UCSD-AML1 (cell line): Measurements from ENCODE around the gene DPY30.

ENCODE experiments used
- DNase-seq: peaks from one replicate; lab custom pipeline; 2025; ENCODE audit not compliant: unreplicated experiment; lab: John Stamatoyannopoulos, UW

The DPY30 gene

GRCh38 chr2:32010280-32010669 lies 29.3 kb downstream of the DPY30 start:
- peak; percentile 85 for DNase-seq

DNA sequence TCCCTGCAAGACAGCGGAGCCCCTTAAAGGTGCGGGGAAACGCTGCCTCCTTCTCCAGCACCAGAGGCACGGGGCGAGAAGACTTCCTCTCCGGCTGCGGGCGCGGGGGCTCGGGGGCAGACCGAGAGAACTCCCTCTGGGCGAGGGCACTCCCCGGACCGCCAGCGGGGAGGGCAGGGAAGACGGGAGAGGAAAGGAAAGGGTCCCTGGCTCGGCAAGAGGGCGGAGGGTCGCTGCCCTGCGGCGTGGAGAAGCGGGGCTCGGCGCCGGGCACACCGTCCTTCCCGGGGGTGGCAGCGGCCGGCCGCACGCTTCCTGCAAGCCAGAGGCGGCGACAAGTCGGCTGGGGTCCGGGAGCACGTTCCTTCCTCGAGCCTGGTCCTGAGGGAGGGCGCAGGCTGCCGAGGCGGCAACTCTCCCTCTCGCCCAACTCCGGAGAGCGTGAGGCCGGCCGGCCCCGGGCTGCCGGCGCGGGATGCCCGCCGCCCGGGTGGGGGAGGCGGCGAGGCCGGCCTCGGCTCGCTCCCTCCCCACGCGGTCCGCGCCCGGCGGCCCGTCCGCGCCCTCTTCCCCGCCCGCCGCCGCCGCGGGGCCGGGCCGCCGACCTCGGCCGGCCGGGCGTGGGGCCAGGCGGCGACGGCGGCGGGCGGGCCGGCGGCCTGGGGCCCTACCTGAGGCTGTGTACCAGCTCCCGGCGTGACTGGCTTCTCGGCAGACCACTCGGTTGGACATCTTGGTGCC lies 29.9 kb downstream of the DPY30 start:
- peak; percentile 51 for DNase-seq

DNA sequence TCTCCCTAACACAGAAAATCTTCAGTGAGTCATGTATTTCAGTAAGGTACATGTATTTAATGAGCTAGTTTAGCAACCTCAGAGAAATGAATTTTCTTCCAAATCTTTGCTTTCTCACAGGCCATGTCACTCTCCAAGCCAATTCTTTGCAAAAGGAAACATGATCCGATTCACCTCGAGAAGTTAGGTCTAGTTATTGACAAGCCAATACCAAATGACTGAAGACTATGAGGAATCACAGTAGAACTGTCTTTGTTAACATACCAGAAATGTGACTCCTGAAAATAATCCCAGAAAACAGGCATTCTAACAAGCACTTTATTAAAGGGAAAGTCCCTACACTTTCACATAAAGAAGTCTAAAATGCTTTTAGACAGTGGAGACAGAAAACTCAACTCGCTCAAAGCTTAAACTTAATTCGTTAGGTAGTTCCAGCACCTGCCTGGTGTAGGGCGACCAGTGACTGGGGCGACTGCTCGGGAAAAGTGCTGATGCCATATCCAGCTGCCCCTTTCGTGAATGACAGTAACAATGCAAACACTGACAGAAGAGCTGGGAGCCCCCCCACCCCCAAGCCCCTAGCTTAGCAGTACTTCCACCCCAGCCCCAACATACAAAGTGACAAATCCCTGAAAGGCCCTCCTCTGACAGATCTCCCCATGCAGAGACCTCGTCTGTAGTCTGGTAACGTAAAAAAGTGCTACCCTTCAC lies 30.6 kb downstream of the DPY30 start:
- no peak for DNase-seq

GRCh38 chr2:32007121-32007391 lies 32.5 kb downstream of the DPY30 start:
- DNase-seq: no peak

- DNase-seq: no peak
Observed at GRCh38 chr2:32005371-32005976, 34.1 kb downstream of the DPY30 start.

GRCh38 chr2:32003791-32004190 lies 35.8 kb downstream of the DPY30 start:
- DNase-seq: no peak

DNA sequence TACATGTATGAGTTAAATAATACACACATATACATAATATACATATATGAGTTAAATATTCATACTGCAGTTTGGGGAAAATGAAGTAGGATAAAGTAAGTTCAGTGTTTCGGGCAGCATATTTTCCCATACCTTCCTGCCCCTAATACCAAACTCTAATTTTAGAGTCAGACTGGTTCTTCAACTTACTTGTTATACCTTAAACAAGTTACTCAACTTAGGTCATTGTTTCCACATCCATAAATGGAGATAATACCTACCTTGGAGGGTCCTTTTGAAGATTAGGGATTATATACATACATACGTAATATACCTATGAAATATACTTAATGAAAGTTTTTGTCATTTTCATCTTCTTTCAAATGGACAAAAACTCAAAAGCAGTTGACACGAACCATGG lies 37.2 kb downstream of the DPY30 start:
- DNase-seq: no peak

DNA sequence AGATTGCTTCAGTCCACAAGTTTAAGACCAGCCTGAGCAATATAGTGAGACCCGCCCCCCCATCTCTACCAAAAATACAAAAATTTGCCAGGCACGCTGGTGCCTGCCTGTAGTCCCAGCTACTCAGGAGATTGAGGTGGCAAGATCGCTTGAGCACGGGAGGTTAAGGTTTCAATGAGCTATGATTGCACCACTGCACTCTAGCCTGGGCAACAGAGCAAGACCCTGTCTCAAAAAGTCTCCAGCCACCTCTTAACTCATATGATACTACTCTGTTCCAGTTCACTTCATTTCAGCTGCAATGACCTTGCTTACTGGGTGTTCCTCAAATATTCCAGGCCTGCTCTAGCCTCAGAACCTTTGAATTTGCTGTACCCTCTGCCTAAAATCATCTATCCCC lies 40.2 kb downstream of the DPY30 start:
- DNase-seq: no peak

- no peak for DNase-seq
Observed at GRCh38 chr2:31998731-31999383, 40.7 kb downstream of the DPY30 start.

GRCh38 chr2:31997653-31998052 lies 42.0 kb downstream of the DPY30 start:
- DNase-seq: no peak

GRCh38 chr2:31996571-31997150 lies 42.9 kb downstream of the DPY30 start:
- no peak for DNase-seq

GRCh38 chr2:31992934-31993333 lies 46.7 kb downstream of the DPY30 start:
- DNase-seq: no peak

DNA sequence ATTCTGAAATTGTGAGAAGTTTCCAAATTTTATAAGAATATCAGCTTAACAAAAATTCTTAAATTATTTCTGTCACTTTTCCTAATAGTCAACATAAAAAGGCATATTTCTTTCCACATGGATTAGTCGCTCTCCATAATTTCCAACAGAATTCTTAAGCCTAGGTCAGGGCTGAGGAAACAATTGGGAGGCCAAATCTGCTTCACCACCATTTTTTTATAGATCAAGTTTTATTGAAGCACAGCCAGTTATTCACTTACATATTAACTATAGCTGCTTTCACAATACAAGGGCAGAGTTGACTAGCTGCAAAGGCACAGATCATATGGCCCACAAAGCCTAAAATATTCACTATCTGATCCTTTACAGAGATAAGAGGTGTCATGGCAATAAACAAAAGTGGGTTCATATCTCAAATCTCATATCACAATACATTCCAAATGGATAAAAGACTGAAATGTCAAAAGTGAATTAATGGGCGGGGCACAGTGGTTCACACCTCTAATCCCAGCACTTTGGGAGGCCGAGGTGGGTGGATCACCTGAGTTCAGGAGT lies 47.5 kb downstream of the DPY30 start:
- no peak for DNase-seq

DNA sequence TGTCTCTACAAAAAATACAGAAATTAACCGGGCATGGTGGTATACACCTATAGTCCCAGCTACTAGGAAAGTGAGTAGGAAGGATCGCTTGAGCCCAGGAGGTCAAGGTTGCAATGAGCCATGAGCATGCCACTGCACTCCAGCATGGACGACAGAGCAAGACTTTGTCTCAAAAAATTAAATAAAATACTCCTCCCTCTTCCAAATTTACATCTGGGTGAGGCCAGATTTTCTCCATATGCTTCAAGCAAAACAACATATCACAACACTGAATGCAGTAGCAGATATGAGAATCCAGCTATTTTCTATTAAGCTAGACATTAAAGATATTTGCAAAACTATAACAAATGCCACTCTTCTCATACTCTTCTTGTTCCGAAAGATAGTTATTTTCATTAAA lies 49.7 kb downstream of the DPY30 start:
- DNase-seq: no peak

DNA sequence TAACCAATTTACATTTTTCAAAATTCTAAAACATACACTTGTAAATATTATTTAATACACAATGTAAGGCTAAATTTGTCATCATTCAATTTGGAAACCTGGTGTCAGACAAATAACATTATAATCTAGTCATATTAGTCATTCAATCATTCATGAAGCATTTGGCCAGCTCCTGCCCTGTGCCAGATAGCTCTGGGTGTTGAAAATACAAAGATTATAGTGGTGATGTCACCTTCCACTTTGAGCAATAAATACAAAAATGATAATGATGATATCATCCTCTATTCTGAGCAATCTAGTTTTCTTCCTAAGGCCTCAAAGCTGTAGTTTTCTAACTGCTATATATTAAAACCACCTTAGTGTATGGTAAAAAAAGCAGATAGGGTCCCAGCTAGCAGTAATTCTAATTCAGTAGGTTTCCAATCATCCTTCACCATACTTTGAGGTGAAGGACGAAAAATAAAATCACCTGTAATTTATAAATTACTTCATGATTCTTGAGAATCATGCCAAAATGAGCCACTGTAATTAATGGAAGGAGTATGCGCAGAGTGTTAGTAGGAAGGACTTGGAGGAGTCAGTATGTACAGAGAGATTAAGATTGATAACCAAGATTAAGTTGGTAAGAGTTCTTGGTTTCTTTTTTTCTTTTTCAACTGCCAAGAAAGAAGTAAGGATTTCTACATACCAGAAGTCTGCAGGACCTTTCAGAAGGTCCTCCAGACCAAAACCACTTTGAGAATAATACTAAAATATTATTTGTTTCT lies 52.0 kb downstream of the DPY30 start:
- no peak for DNase-seq

GRCh38 chr2:31986906-31987305 lies 52.7 kb downstream of the DPY30 start:
- DNase-seq: no peak

GRCh38 chr2:31983762-31984467 lies 55.7 kb downstream of the DPY30 start:
- DNase-seq: no peak

DNA sequence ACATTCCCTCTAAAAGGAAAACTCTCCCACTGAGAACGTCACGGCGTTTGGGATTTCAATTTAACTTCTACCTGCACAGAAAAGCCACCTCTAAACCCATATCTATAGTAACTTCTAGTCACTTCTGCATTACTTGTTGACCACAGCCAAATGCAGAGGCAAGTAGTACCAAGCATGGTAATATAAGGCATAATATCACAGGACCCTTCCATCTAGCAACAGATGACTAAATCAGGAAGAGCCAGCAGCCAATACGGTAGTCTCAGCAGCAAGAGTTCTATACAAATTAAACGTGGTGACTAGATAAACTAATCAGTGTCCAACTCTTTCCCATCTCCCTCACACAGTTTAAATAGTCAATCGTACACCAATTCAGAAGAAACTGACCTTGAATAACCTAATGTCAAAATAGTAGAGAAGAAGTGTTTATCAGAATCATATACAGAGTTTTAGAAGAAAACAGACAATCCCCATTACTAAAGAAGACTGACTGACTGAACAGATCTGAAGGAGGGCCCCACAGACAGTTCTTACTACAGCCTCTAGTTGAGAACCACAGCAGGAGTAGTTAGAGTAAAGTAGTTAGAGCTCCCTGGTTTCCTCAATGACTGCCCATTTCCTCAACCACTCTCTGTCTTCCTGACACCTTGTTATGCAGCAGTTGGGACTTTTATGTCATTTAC lies 58.8 kb downstream of the DPY30 start:
- DNase-seq: no peak

GRCh38 chr2:31979956-31980355 lies 59.6 kb downstream of the DPY30 start:
- DNase-seq: no peak
